ENCODE measurements around the gene ACSF3.
"Not testable (repeated sequence)": the region's sequence is repeated elsewhere in the genome, so short reads cannot be mapped to it uniquely, and the experiment has no call there.

The ACSF3 gene

DNA sequence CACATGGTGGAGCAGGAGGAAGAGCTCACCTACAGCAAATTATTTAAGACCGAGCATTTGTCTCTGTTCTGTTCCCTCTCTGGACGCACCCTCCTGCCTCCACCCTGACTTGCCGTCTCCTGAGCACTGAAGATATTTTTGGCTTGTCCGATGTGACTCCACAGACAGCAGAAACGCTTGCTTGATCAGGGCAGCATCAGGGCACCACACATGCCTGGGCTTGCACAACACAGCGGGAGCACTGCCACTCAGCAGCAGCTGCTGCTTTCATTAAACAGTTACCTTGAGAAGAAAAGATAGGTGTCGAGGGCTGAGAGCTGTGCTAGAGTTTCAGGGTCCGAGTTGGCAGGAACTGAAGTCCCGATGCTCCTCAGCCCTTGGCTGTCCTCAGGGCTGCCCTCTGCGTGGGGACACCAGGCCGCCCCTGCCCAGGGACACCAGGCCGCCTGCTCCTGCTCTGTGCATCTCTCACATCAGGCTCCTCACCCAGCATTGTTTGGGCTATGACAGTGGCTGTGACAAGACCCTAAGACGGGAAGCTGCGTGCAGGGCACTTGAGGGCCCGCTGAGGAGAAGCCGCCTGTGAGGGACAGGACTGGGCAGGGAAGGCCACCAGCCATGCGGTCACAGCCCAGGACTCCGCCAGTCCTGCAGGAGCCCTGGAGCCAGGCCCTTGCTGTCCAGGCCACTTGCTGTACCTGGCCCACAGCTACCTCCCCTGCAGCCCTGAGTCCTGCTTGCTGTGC is 56.6 kb downstream of the ACSF3 start:
- no peak for FAIRE-seq

DNA sequence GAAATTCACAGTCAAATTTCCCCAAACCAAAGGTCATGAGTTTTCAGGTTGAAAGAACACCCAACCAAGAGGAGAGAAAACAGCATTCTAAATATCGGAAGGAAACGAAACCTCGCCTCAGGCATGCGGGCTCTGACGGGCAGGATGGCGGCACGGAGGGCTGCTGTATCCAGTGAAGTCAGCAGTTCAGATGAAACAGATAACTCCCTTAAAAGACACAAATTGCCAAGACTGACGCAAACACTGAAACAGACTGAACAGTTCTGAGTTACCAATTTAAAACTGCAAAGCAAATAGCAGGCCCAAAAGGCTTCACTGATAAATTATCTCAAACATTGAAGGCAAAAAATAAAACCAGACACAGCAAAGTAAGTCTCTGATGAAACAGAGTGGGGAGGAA is 57.3 kb downstream of the ACSF3 start:
- FAIRE-seq: no peak

DNA sequence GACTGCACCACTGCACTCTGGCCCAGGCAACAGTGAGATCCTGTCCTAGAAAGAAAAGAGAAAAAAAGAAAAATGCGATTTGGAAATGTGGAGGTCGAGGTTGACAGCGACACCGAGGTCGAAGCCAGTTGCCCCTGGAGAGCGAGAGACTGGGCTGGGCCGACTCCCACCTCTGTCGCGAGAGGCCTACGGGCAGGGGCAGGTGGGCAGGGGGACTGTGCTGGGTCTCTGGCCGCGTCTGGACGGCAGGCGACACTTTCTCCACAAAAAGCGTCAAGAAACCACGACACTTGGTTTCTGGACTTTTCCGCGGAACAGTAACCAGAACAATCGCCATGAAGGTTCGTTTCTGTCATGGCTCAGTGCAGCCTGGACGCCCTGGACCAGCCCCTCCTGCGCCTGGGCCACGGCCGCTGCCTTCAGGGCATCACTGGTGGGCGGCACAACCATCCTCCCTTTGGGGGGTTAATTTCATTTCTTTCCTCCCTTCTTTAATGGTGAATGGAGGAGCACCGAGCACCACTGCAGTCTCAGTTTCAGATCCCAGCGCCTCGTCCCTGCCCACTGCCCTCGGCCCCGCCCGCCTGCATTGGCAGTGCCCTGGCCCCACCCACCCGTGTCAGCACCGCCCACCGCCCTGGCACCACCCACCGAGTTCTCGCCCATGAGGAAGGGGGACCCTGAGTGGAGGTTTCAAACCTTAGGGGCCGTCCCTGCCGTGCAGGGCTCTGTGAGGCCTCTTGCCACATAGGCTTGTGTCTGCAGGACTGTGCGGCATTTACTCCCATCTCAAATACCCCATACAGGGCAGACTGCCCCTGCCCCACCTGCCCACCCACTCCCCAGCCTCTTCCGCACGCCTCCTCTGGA is 59.4 kb downstream of the ACSF3 start:
- no peak for FAIRE-seq

DNA sequence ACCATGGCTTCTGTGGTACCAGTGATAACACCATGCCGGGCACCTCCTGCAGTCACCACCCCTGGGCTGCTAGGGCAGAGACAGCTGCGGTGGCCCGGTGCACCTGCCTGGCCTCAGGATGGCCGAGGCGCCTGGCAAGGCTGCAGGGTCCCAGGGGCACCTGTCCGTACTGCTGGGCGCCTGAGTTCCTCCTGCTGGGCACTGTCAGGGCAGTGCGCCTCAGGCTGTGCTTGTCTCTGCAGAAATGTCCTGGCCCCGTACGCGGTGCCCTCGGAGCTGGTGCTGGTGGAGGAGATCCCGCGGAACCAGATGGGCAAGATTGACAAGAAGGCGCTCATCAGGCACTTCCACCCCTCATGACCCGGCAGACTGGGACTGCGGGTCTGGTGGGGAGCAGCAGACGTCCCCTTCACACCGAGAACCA is 60.2 kb downstream of the ACSF3 start:
- no peak for FAIRE-seq

DNA sequence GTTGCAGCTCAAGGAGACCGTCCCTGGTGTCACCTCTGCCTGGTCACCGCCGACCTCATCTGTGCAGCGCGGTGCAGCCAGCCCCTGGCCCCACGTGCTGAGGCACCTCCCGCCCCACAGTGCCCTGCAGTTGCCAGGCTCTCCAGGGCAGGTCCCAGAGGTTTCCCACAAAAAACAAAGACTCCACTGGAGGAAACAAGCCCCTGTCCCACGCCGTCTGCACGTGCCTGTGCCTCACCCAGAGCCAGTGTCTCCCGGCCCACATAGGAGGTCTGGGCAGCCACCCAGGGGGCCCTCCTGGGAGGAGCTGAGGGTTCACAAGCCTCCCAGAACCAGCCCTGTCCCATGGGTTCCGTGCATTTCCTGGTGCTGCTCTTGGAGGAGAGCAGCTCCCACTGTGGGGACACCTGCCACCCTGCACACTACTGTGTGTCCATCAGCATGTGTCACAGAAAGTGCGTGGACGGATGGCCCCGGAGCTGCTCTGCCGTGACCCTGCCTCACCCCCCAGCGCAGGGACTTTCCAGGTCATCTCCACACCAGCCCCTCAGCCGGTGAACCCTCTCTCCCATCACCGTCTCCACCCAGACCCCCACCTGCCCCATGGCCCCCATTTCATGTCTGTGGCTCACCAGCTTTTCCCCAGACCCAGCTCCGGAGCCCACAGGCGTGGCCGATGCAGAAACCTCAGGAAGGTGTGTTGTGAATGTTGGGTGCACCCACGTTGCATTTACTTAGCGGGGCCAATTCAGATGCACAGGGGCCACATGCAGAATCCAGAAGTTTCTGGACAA is 60.9 kb downstream of the ACSF3 start:
- no peak for FAIRE-seq

DNA sequence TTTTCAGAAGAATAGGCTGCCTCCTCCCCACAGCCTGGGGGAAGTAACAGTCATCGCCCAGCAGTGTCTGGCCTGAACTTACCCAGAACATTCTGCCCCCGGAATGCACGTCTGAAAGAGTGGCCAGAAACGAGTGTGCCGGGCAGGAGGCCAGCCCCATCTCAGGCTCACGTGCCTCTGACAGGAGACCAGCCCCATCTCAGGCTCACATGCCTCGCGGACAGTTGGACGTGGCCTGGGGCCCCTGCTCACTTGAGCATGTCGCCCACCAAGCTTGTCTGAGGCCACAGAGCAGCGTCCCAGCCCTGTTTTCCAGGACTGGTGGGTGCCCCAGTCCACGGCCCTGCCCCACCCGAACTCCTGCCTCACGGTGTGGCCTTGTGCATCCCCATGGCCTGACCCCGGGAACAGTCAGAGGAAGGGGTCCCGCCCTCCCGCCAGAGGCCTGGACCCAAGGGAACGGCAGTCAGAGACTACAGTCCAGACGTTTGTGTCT is 61.6 kb downstream of the ACSF3 start:
- FAIRE-seq: no peak

DNA sequence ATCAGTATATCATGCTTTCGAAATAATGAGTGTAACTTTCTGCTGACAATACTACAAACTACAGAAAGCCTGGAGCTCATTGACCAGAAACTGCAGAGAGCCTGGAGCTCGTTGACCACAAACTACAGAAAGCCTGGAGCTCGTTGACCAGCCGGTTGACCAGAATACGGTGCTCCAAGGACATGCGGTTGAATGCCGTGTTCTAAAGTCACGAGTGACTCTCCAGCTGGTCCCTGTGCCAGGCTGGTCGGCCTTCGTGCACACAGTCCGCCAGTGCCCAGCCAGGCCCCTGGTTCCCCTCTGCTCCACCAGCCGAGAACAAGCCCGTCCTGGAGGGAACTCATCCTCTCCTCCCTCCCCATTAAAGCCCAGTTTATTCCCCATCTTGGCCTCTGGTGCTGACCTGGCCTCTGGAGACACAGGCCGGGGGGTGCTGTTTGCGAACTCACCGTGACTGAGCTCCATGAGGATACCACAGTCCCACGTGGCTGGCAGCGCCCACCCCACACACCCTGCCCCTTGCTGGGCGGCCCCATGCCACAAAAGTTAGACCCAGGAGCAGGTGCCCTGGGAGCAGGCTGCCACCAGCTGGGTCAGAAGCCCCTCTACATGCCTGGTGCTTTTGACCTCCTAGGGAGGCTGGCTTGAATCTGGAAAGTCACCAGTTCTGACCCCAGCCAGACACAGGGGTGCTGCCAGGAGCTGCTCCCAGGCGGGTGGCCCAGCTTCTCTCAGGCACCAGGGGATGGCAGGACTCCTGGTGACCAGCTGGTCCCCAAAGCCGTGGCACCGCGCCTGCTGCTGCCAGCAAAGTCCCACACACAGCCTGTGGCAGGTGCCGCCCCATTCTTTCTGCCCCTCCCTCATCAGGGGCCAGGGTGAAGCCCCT is 62.4 kb downstream of the ACSF3 start:
- FAIRE-seq: no peak

DNA sequence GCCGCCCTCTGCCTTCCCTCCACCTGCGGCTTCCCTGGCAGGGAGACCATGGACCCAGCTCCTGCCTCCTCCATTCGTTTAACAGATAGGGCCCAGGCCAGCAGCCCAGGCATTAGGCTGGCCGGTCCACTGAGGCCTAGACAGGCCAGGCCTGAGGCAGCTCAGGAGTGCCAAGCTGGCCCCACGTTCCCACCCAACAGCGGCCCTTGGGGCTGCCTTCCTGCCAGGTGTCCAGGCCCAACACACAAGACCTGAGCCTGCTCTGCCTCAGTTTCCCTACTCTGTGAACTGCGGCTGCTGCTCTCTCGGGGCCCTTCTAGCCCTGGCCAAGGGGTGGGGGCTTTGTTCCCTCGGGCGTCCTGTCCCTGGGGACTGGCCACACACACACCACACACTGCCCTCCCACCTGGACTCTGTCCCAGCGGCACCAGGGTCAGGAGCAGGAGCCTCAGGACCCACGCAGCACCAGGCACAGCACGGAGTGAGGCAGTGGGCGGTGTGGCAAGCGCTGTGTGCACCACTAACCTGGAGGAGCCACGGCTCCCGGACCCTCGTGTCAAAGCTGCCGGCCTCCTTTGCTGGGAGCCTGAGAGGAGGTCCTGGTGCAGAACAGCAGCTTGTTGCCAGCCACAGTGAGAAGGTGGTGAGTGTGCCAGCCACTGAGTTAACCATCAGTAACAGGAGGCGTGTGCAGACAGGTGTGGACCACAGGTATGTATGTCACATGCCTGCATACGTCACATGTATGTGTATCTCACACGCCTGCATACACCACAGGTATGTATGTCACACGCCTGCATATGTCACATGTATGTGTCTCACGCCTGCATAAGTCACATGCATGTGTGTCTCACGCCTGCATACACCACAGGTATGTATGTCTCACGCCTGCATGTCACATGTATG is 63.3 kb downstream of the ACSF3 start:
- FAIRE-seq: no peak

DNA sequence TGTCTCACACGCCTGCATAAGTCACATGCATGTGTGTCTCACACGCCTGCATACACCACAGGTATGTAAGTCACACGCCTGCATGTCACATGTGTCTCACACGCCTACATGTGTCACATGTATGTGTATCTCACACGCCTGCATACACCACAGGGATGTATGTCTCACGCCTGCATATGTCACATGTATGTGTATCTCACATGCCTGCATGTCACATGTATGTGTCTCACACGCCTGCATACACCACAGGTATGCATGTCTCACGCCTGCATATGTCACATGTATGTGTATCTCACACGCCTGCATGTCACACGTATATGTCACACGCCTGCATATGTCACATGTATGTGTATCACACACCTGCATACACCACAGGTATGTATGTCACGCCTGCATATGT is 64.1 kb downstream of the ACSF3 start:
- FAIRE-seq: no peak

DNA sequence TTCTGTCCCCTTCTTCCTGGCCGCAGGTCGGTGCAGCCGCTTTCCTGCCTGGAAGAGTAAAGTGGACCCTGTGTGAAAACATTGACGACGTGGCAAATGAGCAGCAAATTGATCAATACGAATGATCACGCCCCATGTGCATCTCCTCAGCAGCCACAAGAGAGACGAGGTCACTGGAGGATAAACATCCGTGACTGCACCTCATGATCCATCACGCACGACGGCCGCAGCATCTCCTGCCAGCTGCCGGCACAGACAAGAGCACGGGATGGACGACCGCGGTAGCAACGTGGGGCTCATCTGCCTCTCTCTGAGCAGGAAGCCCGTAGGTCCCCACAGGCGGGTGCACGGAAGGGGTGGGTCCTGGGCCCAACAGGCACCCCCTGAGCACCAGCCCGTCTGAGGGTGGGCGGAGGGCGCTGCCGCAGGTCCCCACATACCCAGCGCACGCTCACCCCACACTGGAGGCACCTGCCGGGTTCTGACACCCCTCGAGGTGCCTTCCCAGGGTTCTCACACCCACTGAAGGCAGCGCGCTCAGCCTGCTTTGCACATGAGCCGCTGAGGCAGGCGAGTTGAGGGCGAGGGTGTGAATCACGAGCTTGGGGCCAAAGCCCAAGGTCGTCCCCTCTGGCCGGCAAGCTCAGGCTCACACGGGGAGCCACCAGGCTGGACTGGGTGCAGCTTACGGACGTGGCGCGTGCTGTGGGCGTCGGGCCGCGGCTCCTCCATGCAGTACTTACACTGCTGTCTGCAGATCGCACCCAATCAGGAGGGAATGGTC is 65.6 kb downstream of the ACSF3 start:
- no peak for FAIRE-seq

DNA sequence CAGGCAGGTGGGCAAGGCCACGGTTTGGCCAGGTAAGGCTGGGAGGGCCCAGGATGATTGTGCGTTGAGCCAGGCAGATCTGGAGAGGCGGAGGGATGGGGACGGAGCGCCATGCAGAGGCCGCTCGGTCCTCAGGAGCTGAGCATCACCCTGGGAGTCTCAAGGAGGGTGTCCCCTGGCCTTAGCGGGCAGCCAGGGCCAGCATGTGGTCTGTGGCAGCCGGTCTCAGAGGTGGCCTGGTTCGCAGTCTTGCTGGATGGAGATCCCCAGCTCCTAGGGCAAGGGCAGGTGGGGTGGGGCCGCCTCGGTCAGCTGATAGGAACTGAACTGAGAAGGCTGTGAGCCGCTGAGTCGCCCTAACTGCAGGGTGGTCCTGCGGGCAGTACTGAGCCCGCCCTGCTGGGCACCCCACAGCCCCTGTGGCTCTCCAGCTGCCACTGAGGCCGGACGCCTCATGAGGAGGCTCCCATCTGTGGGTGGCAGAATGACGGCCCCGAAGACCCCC is 66.2 kb downstream of the ACSF3 start:
- no peak for FAIRE-seq

DNA sequence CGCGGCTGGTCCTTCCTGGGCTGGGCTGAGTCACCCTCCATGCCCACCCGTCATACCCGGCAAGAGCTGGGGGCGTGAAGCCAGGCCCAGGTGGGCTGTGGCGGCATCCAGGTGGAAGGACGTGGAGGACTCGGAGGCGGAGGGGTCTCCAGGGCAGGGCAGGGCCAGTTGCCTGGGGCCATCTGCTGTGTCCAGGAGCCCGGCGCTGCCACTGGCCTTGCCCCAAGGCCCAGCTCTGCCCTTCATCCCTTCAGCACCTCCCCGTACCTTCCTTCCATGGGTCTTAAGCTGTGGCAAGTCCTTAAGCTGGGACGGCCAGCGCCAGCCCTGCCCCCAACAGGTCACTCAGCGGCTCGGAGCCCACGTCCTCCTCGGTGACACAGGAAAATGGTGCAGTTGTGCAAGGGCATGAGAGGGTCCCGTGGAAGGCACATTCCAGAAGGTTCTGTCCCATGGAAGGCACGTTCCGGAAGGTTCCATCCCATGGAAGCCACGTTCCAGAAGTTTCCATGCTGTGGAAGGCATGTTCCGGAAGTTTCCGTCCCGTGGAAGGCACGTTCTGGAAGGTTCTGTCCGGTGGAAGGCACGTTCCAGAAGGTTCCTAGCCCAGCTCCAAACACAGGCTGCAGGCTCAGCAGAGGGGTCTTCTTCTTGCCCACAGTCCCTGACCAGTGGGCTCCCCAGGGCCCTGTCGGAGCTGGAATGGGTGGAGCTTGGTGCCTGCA is 67.5 kb downstream of the ACSF3 start:
- no peak for FAIRE-seq

DNA sequence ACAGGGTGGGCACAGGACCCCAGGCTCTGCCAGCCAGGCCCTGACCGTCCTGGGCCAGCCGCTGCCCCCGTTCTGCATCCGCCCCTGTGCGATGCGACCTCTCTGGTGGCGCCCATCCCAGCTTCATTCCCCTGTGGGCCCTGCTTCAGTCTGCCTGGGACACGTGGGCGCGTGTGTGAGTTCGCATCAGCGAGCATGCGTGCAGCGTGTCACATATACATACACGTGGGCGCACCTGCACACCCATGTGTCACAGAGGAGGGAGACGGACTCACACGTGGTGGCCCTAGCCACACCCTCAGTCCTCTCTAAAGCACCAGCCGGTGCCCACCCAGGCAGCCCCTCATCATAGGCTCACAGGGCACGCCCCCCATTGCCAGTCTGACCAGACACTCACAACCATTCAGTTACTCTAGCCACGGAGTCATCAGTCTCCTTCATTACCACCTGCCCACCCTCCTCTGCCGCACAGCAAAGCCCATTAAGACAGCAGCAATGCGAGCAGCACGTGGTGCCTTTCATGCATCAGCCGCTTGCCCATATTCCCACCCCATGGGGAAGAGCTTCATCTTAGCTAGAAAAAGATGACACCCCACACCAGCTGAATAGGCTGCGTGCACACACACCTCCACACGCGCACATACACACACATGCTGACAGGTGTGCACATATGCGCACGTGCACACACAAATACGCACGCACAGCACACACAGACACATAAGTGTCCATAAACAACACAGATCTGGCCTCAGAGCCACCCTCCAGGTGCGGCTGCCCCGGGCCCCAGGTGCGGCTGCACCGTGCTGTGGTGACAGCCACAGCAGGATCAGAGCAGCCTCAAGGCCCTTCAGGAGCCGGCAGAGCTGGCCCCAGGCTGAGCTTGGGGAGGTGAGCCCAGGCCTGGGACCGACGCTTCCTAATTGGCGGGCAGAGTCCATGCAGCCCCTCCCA is 68.4 kb downstream of the ACSF3 start:
- FAIRE-seq: no peak

DNA sequence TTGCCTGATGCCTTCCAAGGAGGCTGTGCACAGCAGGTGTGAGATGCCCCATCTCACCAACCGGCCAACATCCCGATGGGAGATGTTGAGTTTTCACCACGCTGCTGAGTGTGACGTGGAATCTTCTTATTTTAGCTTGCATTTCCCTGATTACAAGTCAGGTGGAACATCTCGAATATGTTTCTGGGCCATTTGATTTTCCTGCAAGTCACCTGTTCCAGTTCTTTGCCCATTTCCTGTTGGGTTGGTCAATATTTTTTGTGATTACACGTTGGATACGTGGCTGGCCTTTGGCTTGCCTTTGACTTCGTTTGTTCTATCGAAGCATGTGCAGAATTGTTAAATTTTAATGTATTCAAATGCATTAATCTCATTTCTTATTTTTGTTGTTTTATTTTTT is 69.6 kb downstream of the ACSF3 start:
- FAIRE-seq: no peak

DNA sequence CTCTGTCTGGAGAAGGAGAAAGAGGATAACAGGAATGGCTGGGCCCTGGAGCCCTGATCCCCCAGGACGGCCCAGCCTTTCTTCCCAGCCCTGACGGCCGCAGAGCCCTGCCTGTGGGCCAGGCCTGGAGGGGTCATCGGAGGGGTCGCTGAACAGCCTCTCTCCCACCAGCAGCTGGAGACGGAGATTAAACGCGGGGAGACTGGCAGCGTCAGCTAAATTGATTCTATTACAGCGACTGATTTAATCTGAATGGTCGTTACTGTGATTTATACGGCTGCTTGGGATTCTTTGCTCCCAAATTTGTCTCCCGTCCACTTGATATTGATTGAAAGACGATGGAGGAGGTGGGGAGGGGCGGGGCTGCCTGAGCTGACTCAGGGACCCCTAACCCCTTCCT is 70.8 kb downstream of the ACSF3 start:
- FAIRE-seq: no peak

DNA sequence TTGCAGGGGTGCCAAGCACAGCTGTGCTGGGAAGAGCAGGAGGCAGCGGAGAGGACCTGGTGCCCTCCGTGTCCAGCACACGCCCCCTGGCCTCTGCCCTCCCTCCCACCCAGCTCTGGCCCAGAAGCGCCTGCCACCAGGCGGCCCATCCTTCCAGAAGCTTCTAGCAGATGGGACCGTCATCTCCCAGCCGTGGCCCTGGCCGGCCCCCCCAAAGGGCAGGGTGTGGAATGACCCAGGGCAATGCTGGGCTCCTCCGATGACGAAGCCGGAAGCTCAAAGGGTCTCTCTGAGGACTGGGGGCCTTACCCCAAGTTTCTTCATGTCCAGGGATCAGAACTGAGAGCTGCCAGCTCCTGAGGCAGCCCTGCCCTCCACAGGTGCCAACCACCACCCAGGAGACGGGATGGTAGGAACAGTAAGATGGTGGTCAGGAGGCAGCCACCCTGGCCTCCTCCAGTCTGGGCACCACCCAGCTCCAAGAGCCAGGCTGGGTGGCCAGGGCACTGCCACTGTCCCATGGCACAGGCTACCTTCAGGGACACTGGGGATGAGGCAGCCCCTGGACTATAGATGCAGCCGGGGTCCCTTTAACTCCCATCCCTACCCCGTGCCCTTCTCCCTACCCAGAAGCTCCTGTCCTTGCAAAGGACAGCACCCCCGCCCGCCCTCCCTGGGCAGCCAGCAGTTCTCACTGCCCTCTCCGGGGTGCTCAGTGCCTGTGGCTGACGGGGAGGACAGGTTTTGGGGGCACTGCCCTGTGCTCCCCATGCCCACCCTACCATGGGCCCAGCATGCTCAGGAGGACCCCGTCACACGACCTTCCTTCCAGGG is 71.4 kb downstream of the ACSF3 start:
- FAIRE-seq: no peak

DNA sequence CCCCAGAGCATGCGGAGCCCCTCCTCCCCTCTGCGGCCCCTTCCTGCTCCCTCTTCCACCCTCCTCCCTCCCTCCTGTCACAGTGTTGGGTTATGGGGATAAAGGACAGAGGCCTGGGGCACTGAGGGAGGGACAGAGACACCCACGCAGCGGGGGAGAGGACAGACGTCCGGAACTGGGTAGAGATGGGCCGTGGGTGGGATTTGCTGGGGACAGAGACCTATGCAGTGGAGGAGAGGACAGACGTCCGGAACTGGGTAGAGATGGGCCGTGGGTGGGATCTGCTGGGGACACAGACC is 72.0 kb downstream of the ACSF3 start:
- FAIRE-seq: not testable (repeated sequence)

Measured in TTC549 (cell line).